ENCODE data around the gene IGF1R. TPM values are rescaled to one million over a fixed set of nuclear protein-coding genes. Genes with fewer than 3 reads are reported as not detected.
A peak's percentile ranks its signal among the peaks of the same experiment; 100 is the strongest.

IGF1R gene
- total RNA-seq, 3 donors from 2014 or later, result 16.7 to 28.6 (median 25.1) TPM

- peaks cover 11% of the 10 kb centered on the region for H3K36me3 Mint-ChIP-seq (ENCODE audit: insufficient read depth)
- peak in 1 of 2 donors; percentile 25 for ATAC-seq
- H3K9me3 Mint-ChIP-seq, result peaks cover 11% of the 10 kb centered on the region
- H3K4me1 Mint-ChIP-seq (ENCODE audit: low read depth), result peaks cover 66% of the 10 kb centered on the region
- no peak overlapping the region for H3K4me3 Mint-ChIP-seq
- DNase-seq, result no peak
- H3K27me3 Mint-ChIP-seq (ENCODE audit: low read depth), result peaks cover 2% of the 10 kb centered on the region
These were observed 67.6 kb downstream of the IGF1R start for GRCh38 chr15:98715890-98716443.

- ATAC-seq (no peak), DNase-seq (no peak)
- Mint-ChIP-seq H3K36me3 (ENCODE audit: insufficient read depth) (peaks cover 1% of the 10 kb centered on the region), H3K27me3 (ENCODE audit: low read depth) (peaks cover 2% of the 10 kb centered on the region), H3K4me1 (ENCODE audit: low read depth) (peaks cover 78% of the 10 kb centered on the region), H3K9me3 (no peaks in the 10 kb centered on the region), H3K4me3 (no peak overlapping the region)
These were observed 69.0 kb downstream of the IGF1R start for GRCh38 chr15:98717371-98717770.

GRCh38 chr15:98717942-98718341, 69.6 kb downstream of the IGF1R start:
- DNase-seq (no peak), ATAC-seq (no peak)
- peaks cover 2% of the 10 kb centered on the region for H3K27me3 Mint-ChIP-seq (ENCODE audit: low read depth)
- H3K4me3 Mint-ChIP-seq, result no peak overlapping the region
- peaks cover 82% of the 10 kb centered on the region for H3K4me1 Mint-ChIP-seq (ENCODE audit: low read depth)
- no peaks in the 10 kb centered on the region for H3K36me3 Mint-ChIP-seq (ENCODE audit: insufficient read depth)
- H3K9me3 Mint-ChIP-seq, result no peaks in the 10 kb centered on the region

- no peaks in the 10 kb centered on the region for H3K36me3 Mint-ChIP-seq (ENCODE audit: insufficient read depth)
- H3K9me3 Mint-ChIP-seq, result no peaks in the 10 kb centered on the region
- ATAC-seq (no peak), DNase-seq (no peak)
- peaks cover 79% of the 10 kb centered on the region for H3K4me1 Mint-ChIP-seq (ENCODE audit: low read depth)
- peaks cover 2% of the 10 kb centered on the region for H3K27me3 Mint-ChIP-seq (ENCODE audit: low read depth)
- no peak overlapping the region for H3K4me3 Mint-ChIP-seq
These were observed 70.2 kb downstream of the IGF1R start for GRCh38 chr15:98718426-98719136.

- Mint-ChIP-seq H3K9me3 (no peaks in the 10 kb centered on the region), H3K27me3 (ENCODE audit: low read depth) (peaks cover 2% of the 10 kb centered on the region), H3K4me1 (ENCODE audit: low read depth) (peaks cover 73% of the 10 kb centered on the region), H3K4me3 (no peak overlapping the region), H3K36me3 (ENCODE audit: insufficient read depth) (no peaks in the 10 kb centered on the region)
- ATAC-seq (no peak), DNase-seq (no peak)
These were observed 70.9 kb downstream of the IGF1R start for GRCh38 chr15:98719137-98719740.

- H3K4me1 Mint-ChIP-seq (ENCODE audit: low read depth), result peaks cover 67% of the 10 kb centered on the region
- peaks cover 2% of the 10 kb centered on the region for H3K27me3 Mint-ChIP-seq (ENCODE audit: low read depth)
- H3K4me3 Mint-ChIP-seq, result no peak overlapping the region
- no peak for DNase-seq
- no peaks in the 10 kb centered on the region for H3K9me3 Mint-ChIP-seq
- no peak for ATAC-seq
- no peaks in the 10 kb centered on the region for H3K36me3 Mint-ChIP-seq (ENCODE audit: insufficient read depth)
These were observed 71.7 kb downstream of the IGF1R start for GRCh38 chr15:98720031-98720430.

- ATAC-seq, result no peak
- Mint-ChIP-seq H3K27me3 (ENCODE audit: low read depth) (peaks cover 2% of the 10 kb centered on the region), H3K9me3 (no peaks in the 10 kb centered on the region), H3K4me3 (no peak overlapping the region), H3K36me3 (ENCODE audit: insufficient read depth) (peaks cover 4% of the 10 kb centered on the region), H3K4me1 (ENCODE audit: low read depth) (peaks cover 62% of the 10 kb centered on the region)
- no peak for DNase-seq
These were observed 72.5 kb downstream of the IGF1R start for GRCh38 chr15:98720577-98721565.

- Mint-ChIP-seq H3K9me3 (no peaks in the 10 kb centered on the region), H3K36me3 (ENCODE audit: insufficient read depth) (peaks cover 4% of the 10 kb centered on the region), H3K4me3 (no peak overlapping the region), H3K27me3 (ENCODE audit: low read depth) (peaks cover 2% of the 10 kb centered on the region), H3K4me1 (ENCODE audit: low read depth) (peaks cover 61% of the 10 kb centered on the region)
- no peak for ATAC-seq
- DNase-seq, result no peak
These were observed 73.9 kb downstream of the IGF1R start for GRCh38 chr15:98722209-98722608.

GRCh38 chr15:98722645-98723044, 74.3 kb downstream of the IGF1R start:
- Mint-ChIP-seq H3K36me3 (ENCODE audit: insufficient read depth) (peaks cover 4% of the 10 kb centered on the region), H3K9me3 (no peaks in the 10 kb centered on the region), H3K4me3 (no peak overlapping the region), H3K4me1 (ENCODE audit: low read depth) (peaks cover 64% of the 10 kb centered on the region), H3K27me3 (ENCODE audit: low read depth) (peaks cover 2% of the 10 kb centered on the region)
- DNase-seq, result no peak
- ATAC-seq, result no peak

- peaks cover 2% of the 10 kb centered on the region for H3K27me3 Mint-ChIP-seq (ENCODE audit: low read depth)
- no peaks in the 10 kb centered on the region for H3K9me3 Mint-ChIP-seq
- DNase-seq, result no peak
- ATAC-seq, result no peak
- peaks cover 63% of the 10 kb centered on the region for H3K4me1 Mint-ChIP-seq (ENCODE audit: low read depth)
- peaks cover 4% of the 10 kb centered on the region for H3K36me3 Mint-ChIP-seq (ENCODE audit: insufficient read depth)
- H3K4me3 Mint-ChIP-seq, result no peak overlapping the region
These were observed 74.9 kb downstream of the IGF1R start for GRCh38 chr15:98723195-98723594.

- Mint-ChIP-seq H3K4me3 (no peak overlapping the region), H3K27me3 (ENCODE audit: low read depth) (peaks cover 2% of the 10 kb centered on the region), H3K4me1 (ENCODE audit: low read depth) (peaks cover 62% of the 10 kb centered on the region), H3K9me3 (no peaks in the 10 kb centered on the region), H3K36me3 (ENCODE audit: insufficient read depth) (peaks cover 4% of the 10 kb centered on the region)
- no peak for DNase-seq
- ATAC-seq, result no peak
These were observed 75.7 kb downstream of the IGF1R start for GRCh38 chr15:98724048-98724447.

GRCh38 chr15:98724494-98724893, 76.2 kb downstream of the IGF1R start:
- Mint-ChIP-seq H3K27me3 (ENCODE audit: low read depth) (peaks cover 2% of the 10 kb centered on the region), H3K36me3 (ENCODE audit: insufficient read depth) (peaks cover 4% of the 10 kb centered on the region), H3K4me1 (ENCODE audit: low read depth) (peaks cover 61% of the 10 kb centered on the region), H3K9me3 (no peaks in the 10 kb centered on the region), H3K4me3 (no peak overlapping the region)
- no peak for DNase-seq
- no peak for ATAC-seq

GRCh38 chr15:98725874-98726273, 77.5 kb downstream of the IGF1R start:
- Mint-ChIP-seq H3K4me3 (no peak overlapping the region), H3K4me1 (ENCODE audit: low read depth) (peaks cover 53% of the 10 kb centered on the region), H3K9me3 (no peaks in the 10 kb centered on the region), H3K27me3 (ENCODE audit: low read depth) (no peaks in the 10 kb centered on the region), H3K36me3 (ENCODE audit: insufficient read depth) (peaks cover 4% of the 10 kb centered on the region)
- DNase-seq (no peak), ATAC-seq (no peak)

Data from activated T-cell treated with anti-CD3 and anti-CD28 coated beads, Interleukin-2, amount 50 U/mL, for 4 hours (primary cell).